Motor neuron (in vitro differentiated cells): ENCODE measurements around the gene ZNF280B. TPM values are rescaled to one million over a fixed set of nuclear protein-coding genes. Genes with fewer than 3 reads are reported as not detected.
"Not testable (repeated sequence)": the region's sequence is repeated elsewhere in the genome, so short reads cannot be mapped to it uniquely, and the experiment has no call there.

ENCODE experiments used
- ATAC-seq, 8 experiments: fragments of 200-7000 bp; cut with Tn5 transposase; replicated peaks in 6 of 8; 2 replicates each; pipeline ENCODE4 v1.8.0; 2021; ENCODE audit warnings: mild to moderate bottlenecking in 8 of 8, moderate library complexity in 8 of 8
- H3K27ac ChIP-seq, 2 donors: fragments of 250-450 bp; sonication (Bioruptor Pico); 2 replicates each; pipeline ENCODE4 v1.9.0; 2021; ENCODE audit warnings: antibody characterized with exemption in 2 of 2, mild to moderate bottlenecking in 2 of 2, moderate library complexity in 1 of 2
- H3K4me1 ChIP-seq, 2 donors: fragments of 250-450 bp; sonication (Bioruptor Pico); replicated peaks in 1 of 2; 2 replicates each; pipeline ENCODE4 v1.6.1; 2021; ENCODE audit warnings: antibody characterized with exemption in 2 of 2, mild to moderate bottlenecking in 2 of 2, moderate library complexity in 1 of 2
- H3K4me3 ChIP-seq, 5 donors: fragments of 250-450 bp; sonication (Bioruptor Pico); 2 replicates each; pipeline ENCODE4 v1.9.0; 2021; ENCODE audit warnings: antibody characterized with exemption in 5 of 5, mild to moderate bottlenecking in 5 of 5, moderate library complexity in 4 of 5
- WGBS, 10 experiments: fragments of 450-650 bp; shearing (Covaris generic); methylation state at CpG; one replicate each; pipeline ENCODE4 v1.0.0; 2022; 5-methylcytosine and 5-hydroxymethylcytosine counted together
- in situ Hi-C, 9 experiments: fragments of 400-800 bp; cut with MboI; loops; one replicate each; pipeline ENCODE4 v1.15.0; 2021; ENCODE audit warnings: low sequenced_read_pairs in 9 of 9, low pct_unique_long_range_greater_than_20kb in 2 of 9; ENCODE audit not compliant: unreplicated experiment in 9 of 9
- total RNA-seq, 8 experiments: library from RNA; unstranded; fragments of 300-600 nt; gene quantifications; 2 replicates each; pipeline versions ENCODE4 v1.2.3 to v1.2.4, GENCODE V29; 2022

Gene ZNF280B
- total RNA-seq, 8 experiments from 2014 or later: 0.10 to 5.1 (median 3.9) TPM

DNA sequence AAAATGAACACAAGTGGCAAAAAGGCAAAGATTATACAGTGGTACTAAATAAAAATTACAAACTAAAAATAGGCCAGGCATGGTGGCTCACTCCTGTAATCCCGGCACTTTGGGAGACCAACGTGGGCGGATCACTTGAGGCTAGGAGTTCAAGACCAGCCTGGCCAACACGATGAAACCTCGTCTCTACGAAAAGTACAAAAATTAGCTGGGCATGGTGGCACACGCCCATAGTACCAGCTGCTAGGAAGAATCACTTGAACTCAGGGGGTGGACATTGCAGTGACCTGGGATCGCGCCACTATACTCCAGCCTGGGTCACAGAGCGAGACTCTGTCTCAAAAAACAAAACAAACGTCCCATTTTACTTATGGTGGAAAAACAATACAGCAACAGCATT lies 24.5 kb downstream of the ZNF280B start:
- Histone ChIP-seq H3K27ac (no peak overlapping the region), H3K4me3 (no peak overlapping the region), H3K4me1 (no peaks in the 10 kb centered on the region)
- WGBS, 10 experiments: 33 to 100% (median 86%) methylated on average over 1 to 11 of the region's 11 CpGs
- in situ Hi-C loops: no loop called here
- no peak for ATAC-seq

DNA sequence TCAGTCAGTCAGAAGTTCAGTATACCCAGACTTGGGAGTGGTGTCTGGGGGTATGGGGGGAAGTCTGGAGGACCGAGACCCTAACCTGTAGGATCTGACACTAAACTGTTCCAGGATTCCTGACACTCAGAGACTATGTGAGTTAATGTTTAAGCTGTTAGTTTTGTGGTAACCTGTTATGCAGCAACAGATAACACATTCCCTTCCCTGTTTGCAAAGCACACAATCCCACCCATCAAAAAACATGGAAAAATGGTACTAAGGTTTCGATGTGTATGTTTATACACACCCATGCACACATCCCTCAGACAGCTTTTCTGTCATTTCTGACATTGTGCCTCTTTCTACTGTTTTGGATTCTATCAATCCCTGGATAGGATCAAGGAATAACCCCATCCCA lies 27.6 kb downstream of the ZNF280B start:
- Histone ChIP-seq H3K27ac (no peak overlapping the region), H3K4me1 (no peaks in the 10 kb centered on the region), H3K4me3 (no peak overlapping the region)
- ATAC-seq: no peak
- in situ Hi-C loops: no loop called here
- 0 to 100% (median 72%) methylated on average over 1 to 2 of the region's 2 CpGs; no CpG with 5 or more reads in 4 of the 10 experiments for WGBS, 10 experiments

DNA sequence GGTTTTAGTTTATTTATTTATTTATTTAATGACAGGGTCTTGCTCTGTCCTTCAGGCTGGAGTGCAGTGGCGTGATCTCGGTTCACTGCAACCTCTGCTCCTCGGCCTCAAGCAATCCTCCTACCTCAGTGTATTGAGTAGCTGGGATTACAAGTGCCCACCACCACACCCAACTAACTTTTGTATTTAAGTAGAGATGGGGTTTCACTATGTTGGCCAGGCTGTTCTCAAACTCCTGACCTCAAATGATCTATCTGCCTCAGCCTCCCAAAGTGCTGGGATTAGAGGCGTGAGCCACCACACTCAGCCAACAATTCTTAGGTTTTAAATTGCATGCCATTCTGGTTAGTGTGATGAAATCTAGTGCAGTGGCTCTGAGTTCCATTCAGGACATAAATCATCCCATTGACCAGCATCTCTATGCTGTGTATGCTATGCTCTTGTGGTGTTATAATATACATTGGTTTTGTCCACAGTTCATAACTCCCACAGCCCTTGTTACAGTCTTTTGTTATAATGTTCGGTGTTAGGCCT lies 28.5 kb downstream of the ZNF280B start:
- H3K4me3 ChIP-seq: no peak overlapping the region
- no peak for ATAC-seq
- no peak overlapping the region for H3K27ac ChIP-seq
- WGBS, 10 experiments: 0 to 92% (median 76%) methylated on average over 1 to 5 of the region's 5 CpGs; no CpG with 5 or more reads in 2 of the 10 experiments
- no peaks in the 10 kb centered on the region for H3K4me1 ChIP-seq
- in situ Hi-C loops: no loop called here

DNA sequence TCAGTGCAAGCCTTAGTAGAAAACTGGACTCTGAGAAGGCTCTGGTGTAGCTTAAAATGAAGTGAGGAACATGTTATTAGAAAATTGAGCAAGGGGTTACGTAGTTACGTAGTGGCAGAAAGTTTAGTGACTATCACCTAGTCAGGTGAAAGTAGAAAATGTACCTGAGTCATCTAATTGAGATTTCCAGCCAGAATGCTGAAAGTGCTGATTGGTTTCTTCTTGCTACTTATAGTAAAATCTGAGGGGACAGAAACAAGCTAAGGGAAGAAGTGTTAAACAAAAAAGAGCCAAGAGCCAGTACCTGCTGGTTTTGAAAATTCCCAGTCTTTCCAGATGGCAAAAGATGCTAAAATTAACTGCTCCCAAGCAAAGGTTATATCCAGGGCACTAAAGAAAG lies 29.4 kb downstream of the ZNF280B start:
- no peak for ATAC-seq
- Histone ChIP-seq H3K4me3 (no peak overlapping the region), H3K4me1 (peaks cover 0 to 4% of the 10 kb centered on the region in 2 donors), H3K27ac (peak overlapping the region in 1 of 2 donors; percentile 33)
- in situ Hi-C loops: no loop called here
- WGBS, 10 experiments: 0 to 100% (median 95%) methylated on average over 1 to 2 of the region's 2 CpGs

DNA sequence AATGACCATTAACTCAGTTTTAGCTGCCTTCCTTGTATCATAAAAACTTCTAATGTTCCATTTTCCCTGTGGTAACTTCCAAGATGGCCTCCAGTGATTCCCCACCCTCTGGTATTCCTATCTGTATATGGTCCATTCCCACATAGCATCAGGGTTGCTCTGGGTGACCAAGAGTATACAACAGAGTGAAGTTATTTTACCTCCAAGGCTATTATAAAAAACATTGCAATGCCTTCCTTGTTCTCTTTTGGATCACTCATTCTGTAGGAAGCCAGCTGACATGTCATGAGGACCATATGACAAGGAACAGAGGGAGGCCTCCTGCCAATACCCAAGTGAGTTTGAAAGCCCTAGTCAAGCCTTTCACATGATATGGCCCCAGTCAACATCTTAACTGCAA lies 30.1 kb downstream of the ZNF280B start:
- in situ Hi-C loops: no loop called here
- ATAC-seq: peak in 1 of 8 experiments; percentile 45
- Histone ChIP-seq H3K27ac (no peak overlapping the region), H3K4me3 (no peak overlapping the region), H3K4me1 (peaks cover 0 to 4% of the 10 kb centered on the region in 2 donors)

DNA sequence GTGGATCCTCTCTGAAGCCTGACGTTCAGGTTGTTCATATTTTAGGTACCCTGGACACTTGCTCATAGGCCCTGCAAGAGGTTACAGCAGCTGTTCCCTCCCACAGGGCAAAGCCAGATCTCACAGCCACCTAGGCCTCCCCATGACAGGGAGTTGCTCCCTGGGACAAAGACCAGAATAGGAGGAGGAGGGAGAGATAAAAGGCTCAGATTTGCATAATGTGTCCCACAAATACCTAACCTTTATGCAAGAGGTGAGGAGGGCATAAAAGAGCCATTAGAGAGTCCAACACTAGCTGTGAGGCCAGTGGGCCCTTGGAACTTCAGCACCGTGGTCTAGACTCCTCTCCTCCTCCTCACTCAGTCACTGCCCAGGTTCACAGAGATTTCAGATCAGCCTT lies 33.8 kb downstream of the ZNF280B start:
- WGBS, 10 experiments: 0 to 63% (median 20%) methylated on average over 1 to 2 of the region's 2 CpGs; no CpG with 5 or more reads in 2 of the 10 experiments
- H3K4me1 ChIP-seq: peaks cover 0 to 4% of the 10 kb centered on the region in 2 donors

DNA sequence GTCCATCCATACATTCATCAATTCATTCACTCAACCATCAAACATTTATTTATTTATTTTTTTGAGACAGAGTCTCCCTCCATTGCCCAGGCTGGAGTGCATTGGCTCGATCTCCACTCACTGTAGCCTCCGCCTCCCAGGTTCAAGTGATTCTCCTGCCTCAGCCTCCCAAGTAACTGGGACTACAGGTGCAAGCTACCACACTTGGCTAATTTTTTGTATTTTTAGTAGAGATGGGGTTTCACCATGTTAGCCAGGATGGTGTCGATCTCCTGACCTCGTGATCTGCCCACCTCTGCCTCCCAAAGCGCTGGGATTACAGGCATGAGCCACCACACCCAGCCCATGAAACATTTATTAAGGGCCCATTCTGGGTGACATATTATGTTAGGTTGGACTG lies 37.4 kb downstream of the ZNF280B start:
- not testable (repeated sequence) for H3K27ac ChIP-seq, H3K4me1 ChIP-seq, H3K4me3 ChIP-seq, ATAC-seq
- 0 to 89% (median 41%) methylated on average over 1 to 5 of the region's 5 CpGs; no CpG with 5 or more reads in 2 of the 10 experiments for WGBS, 10 experiments
- in situ Hi-C loops: loop anchor here in 2 of 9 experiments (25.0 kb wide), 1 partner anchor 491 kb away; no protein-coding TSS in a partner anchor

More for the DNA sequence above, 33.8 kb downstream of the ZNF280B start:
- Histone ChIP-seq H3K27ac (no peak overlapping the region), H3K4me3 (no peak overlapping the region)
- in situ Hi-C loops: loop anchor here in 2 of 9 experiments (25.0 kb wide), 1 partner anchor 488 kb away; no protein-coding TSS in a partner anchor
- no peak for ATAC-seq

DNA sequence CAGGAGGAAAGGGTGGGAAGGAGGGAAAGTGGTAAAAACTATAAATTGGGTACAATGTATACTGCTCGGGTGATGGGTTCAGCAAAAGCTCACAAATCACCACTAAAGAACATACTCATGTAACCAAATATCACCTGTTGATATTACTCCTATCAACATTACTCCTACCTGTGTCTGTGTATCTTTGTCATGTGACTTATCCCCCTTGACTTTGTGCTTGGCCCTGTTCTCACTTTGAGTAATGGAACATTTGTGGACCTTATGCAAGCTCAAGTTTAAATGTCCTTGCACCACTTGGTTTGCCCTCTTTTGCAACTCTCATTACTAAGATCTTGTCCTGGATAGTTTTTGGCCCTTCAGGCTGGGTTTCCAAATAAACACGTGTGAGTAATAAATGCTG lies 39.0 kb downstream of the ZNF280B start:
- no peak for ATAC-seq
- no peak overlapping the region for H3K4me3 ChIP-seq
- WGBS, 10 experiments: 38 to 88% (median 76%) methylated on average over 1 to 2 of the region's 2 CpGs; no CpG with 5 or more reads in 4 of the 10 experiments
- H3K27ac ChIP-seq: no peak overlapping the region
- in situ Hi-C loops: loop anchor here in 2 of 9 experiments (25.0 kb wide), 1 partner anchor 493 kb away; no protein-coding TSS in a partner anchor
- H3K4me1 ChIP-seq: peaks cover 0 to under 1% of the 10 kb centered on the region in 2 donors

DNA sequence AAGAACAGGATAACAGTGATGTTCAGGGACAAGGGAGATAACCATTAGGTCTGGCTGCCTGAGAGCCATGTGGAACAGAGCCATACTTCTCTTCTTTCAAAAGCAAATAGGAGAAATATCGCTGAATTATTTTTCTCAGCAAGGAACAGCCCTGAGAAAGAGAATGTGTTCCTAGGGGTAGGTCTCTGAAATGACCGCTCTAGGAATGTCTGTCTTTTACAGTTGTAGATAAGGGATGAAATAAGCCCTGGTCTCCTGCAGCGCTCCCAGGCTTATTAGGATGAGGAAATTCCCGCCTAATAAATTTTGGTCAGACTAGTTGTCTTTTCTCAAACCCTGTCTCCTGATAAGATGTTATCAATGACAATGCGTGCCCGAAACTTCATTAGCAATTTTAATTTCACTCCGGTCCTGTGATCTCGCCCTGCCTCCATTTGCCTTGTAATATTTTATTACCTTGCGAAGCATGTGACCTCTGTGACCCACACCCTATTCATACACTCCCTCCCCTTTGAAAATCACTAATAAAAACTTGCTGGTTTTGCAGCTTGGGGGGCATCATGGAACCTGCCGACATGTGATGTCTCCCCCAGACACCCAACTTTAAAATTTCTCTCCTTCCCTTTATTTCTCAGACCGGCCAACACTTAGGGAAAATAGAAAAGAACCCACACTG lies 39.6 kb downstream of the ZNF280B start:
- not testable (repeated sequence) for H3K27ac ChIP-seq, H3K4me1 ChIP-seq, ATAC-seq, H3K4me3 ChIP-seq
- 37 to 100% (median 80%) methylated on average over 1 to 10 of the region's 11 CpGs; no CpG with 5 or more reads in 2 of the 10 experiments for WGBS, 10 experiments
- in situ Hi-C loops: loop anchor here in 2 of 9 experiments (25.0 kb wide), 1 partner anchor 493 kb away; no protein-coding TSS in a partner anchor

DNA sequence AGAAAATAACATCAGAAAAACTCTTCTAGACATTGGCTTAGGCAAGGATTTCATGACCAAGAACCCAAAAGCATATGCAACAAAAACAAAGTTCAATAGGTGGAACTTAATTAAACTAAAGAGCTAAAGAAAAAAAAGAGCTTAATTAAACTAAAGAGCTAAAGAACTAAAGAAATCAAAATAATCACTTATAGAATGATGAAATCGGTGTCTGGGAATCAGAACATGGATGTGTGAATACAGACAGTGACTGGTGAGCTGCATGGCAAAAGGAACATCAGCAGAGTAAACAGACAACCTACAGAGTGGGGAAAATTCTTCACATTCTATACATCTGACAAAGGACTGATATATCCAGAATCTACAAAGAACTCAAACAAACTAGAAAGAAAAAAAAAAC lies 41.4 kb downstream of the ZNF280B start:
- in situ Hi-C loops: loop anchor here in 2 of 9 experiments (25.0 kb wide), 1 partner anchor 495 kb away; no protein-coding TSS in a partner anchor
- peaks cover 0 to 2% of the 10 kb centered on the region in 2 donors for H3K4me1 ChIP-seq
- ATAC-seq: no peak

DNA sequence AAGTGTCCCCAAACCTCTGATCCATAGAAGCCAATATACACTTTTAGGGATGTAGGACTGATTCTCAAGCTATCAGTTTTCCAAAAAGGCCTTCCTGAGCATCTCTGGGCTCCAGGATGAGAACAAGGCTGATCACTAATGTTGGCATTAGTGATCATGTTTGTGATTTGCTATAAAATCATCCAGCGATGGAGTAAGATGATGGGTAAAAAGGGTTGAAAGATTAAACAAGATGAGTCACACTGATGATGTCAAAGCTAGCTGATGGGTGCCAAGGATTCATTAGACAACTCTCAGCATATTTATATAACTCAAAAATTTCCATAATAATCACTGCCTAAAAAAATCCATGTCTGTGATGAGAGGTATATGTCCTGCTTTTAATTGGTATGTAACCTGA lies 42.8 kb downstream of the ZNF280B start:
- H3K27ac ChIP-seq: no peak overlapping the region
- no peak overlapping the region for H3K4me3 ChIP-seq
- H3K4me1 ChIP-seq: peaks cover 0 to 2% of the 10 kb centered on the region in 2 donors
- 33 to 100% (median 79%) methylated on average over 1 of the region's 1 CpG; no CpG with 5 or more reads in 3 of the 10 experiments for WGBS, 10 experiments
- no peak for ATAC-seq
- in situ Hi-C loops: loop anchor here in 2 of 9 experiments (25.0 kb wide), 1 partner anchor 497 kb away; no protein-coding TSS in a partner anchor

More for the DNA sequence above, 41.4 kb downstream of the ZNF280B start:
- H3K4me3 ChIP-seq: no peak overlapping the region
- WGBS, 10 experiments: 0 to 70% (median 51%) methylated on average over 1 of the region's 1 CpG
- no peak overlapping the region for H3K27ac ChIP-seq

DNA sequence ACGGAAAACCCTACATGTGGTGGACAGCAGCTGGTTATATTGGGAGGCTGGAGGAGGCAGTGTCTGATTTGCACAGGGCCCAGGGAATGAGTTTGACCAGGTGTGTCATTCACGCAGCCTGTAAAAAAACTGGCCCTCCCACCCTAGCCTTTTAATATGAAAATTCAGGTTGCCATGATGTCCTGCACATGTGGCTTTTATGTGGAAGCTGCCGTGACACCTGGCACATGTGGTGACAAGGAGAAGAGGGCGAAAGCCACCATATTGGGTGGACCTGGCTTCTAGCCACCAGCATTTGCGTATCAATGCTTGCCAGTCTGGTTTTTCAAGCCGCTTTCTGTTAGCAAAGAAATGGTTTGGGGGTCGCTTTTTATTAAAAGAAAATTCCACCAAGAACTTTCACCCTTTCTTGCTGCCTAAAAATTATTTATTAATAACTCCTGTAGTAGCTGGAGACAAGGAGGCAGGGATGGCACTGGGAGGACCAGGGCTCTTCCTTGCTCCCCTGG lies 43.4 kb downstream of the ZNF280B start:
- no peak for ATAC-seq
- in situ Hi-C loops: loop anchor here in 2 of 9 experiments (25.0 kb wide), 1 partner anchor 497 kb away; no protein-coding TSS in a partner anchor

DNA sequence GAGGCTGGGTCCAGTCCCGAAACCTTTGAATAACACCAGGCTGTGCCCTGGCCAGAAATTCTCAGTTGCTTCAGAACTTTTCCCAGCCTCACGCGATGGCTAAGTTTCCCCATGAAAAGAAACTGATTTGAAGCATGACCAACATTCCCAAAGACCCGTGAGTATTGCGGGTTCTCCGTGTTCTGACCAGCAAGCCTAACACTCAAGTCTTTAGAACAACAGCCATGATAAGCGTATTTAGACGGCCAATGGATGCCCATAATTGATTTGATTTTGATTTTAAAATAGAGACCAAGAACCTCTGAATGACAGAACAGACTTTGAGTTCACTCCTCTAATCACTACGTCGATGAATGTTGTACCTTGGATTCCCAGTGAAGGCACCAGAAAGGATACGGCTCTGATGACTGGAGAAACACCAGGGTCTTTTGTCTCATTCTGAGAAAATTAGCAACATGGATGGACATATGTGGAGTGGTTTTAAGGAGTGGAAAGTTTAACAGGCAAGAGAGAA lies 43.9 kb downstream of the ZNF280B start:
- 20 to 86% (median 57%) methylated on average over 2 to 8 of the region's 11 CpGs for WGBS, 10 experiments
- no peak for ATAC-seq
- in situ Hi-C loops: loop anchor here in 2 of 9 experiments (25.0 kb wide), 1 partner anchor 498 kb away; no protein-coding TSS in a partner anchor
- Histone ChIP-seq H3K4me3 (no peak overlapping the region), H3K4me1 (peaks cover 0 to 2% of the 10 kb centered on the region in 2 donors), H3K27ac (no peak overlapping the region)

More for the DNA sequence above, 43.4 kb downstream of the ZNF280B start:
- WGBS, 10 experiments: 0 to 80% (median 48%) methylated on average over 1 to 7 of the region's 7 CpGs; no CpG with 5 or more reads in 3 of the 10 experiments
- Histone ChIP-seq H3K4me1 (peaks cover 0 to 2% of the 10 kb centered on the region in 2 donors), H3K4me3 (no peak overlapping the region), H3K27ac (peak overlapping the region in 1 of 2 donors; percentile 39)
